A204.1 (cell line): ENCODE data around the gene MAP3K7.

ENCODE experiments used
- FAIRE-seq: peaks from 2 replicates; lab custom pipeline; 2012; peaks lifted over from hg19 to GRCh38; lab: Jason Lieb, UNC

MAP3K7 gene

GRCh38 chr6:90483116-90483839, 103.6 kb downstream of the MAP3K7 start:
- FAIRE-seq = no peak

GRCh38 chr6:90480666-90481065, 106.2 kb downstream of the MAP3K7 start:
- FAIRE-seq = no peak

GRCh38 chr6:90479603-90479926, 107.3 kb downstream of the MAP3K7 start:
- FAIRE-seq = no peak

- FAIRE-seq = peak; percentile 92
Observed at GRCh38 chr6:90478789-90479602, 107.9 kb downstream of the MAP3K7 start.

GRCh38 chr6:90478278-90478677, 108.6 kb downstream of the MAP3K7 start:
- FAIRE-seq = no peak

- FAIRE-seq = no peak
Observed at GRCh38 chr6:90477366-90477765, 109.5 kb downstream of the MAP3K7 start.

- no peak for FAIRE-seq
Observed at GRCh38 chr6:90472716-90473115, 114.2 kb downstream of the MAP3K7 start.

GRCh38 chr6:90471263-90471662, 115.6 kb downstream of the MAP3K7 start:
- no peak for FAIRE-seq

- FAIRE-seq = no peak
Observed at GRCh38 chr6:90469906-90470305, 117.0 kb downstream of the MAP3K7 start.

GRCh38 chr6:90468859-90469258, 118.0 kb downstream of the MAP3K7 start:
- FAIRE-seq = no peak

GRCh38 chr6:90468080-90468479, 118.8 kb downstream of the MAP3K7 start:
- FAIRE-seq = no peak

- FAIRE-seq = no peak
Observed at GRCh38 chr6:90467546-90467945, 119.3 kb downstream of the MAP3K7 start.

- FAIRE-seq = no peak
Observed at GRCh38 chr6:90466154-90466940, 120.5 kb downstream of the MAP3K7 start.

- FAIRE-seq = no peak
Observed at GRCh38 chr6:90465686-90466085, 121.2 kb downstream of the MAP3K7 start.

- no peak for FAIRE-seq
Observed at GRCh38 chr6:90464507-90464906, 122.4 kb downstream of the MAP3K7 start.

GRCh38 chr6:90463874-90464273, 123.0 kb downstream of the MAP3K7 start:
- FAIRE-seq = no peak
